NCI-H460 (cell line): ENCODE measurements around the gene NTRK3. TPM values are rescaled to one million over a fixed set of nuclear protein-coding genes. Genes with fewer than 3 reads are reported as not detected.

ENCODE experiments used
- small RNA-seq, 2 experiments: library from RNA; depleted of rRNA; stranded (forward); fragments of <200 nt; gene quantifications; one replicate each; pipeline ENCODE3, GENCODE V24; 2014
- total RNA-seq: library from RNA; depleted of rRNA; stranded (reverse); fragments of >200 nt; shearing (Covaris generic); gene quantifications from 2 replicates; pipeline ENCODE4 v1.2.3, GENCODE V29; 2014; rRNA removed

Gene NTRK3
- total RNA-seq, 1 experiment from 2014 or later, result not detected

Small RNA genes lying within 50 kb of the gene (small RNA-seq; reads per million reads assigned to genes)
- 0 reads per million in 2 experiments for gene MED28P6

Other genes with a start within 250 kb of the NTRK3 start
- gene MRPL46, start 210.6 kb upstream of the NTRK3 start, total RNA-seq, result 38.3 and 41.1 TPM in 2 replicates
- gene MRPS11, start 211.0 kb upstream of the NTRK3 start, total RNA-seq, result 44.6 and 53.2 TPM in 2 replicates